HG03460 (cell line): ENCODE data around the gene KCNQ1.

Source experiments
- ATAC-seq: cut with Tn5 transposase; IDR thresholded peaks from one replicate; pipeline ENCODE4 v1.9.1; 2021; ENCODE audit not compliant: unreplicated experiment

The KCNQ1 gene

DNA sequence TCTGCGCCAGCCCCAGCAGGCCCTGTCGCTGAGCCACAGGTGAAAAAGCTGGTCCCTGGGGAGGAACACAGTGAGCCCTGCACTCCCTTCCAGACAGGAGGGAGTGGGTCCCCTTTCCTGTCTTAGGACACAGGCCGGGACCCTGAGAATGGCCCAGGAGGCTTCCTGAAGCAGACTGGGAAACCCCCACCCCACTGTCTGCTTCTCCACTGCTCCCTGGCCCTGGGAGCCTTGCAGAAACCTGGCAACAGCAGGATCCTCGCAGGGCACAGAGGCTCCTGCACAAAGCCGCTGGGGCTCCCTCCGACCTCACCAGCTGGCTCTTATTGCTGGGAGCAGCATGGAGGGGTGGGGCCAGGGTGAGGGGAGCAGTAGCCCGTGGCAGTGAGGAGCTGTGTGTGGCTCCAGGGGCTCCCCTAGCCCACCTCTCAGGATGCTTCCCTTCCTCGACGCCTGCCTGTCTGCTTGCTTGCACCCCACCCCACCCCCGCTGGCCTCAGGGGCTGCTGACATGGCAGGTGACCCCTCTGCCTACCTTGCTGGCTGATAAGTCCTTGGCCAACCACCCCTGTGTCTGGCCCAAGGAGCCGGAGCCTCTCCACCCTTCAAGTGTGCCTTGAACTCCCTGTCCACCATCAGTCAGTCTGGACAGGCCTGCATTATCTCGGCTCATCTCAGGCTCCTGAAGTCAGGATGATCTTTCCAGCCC lies 327.1 kb downstream of the KCNQ1 start:
- no peak for ATAC-seq

DNA sequence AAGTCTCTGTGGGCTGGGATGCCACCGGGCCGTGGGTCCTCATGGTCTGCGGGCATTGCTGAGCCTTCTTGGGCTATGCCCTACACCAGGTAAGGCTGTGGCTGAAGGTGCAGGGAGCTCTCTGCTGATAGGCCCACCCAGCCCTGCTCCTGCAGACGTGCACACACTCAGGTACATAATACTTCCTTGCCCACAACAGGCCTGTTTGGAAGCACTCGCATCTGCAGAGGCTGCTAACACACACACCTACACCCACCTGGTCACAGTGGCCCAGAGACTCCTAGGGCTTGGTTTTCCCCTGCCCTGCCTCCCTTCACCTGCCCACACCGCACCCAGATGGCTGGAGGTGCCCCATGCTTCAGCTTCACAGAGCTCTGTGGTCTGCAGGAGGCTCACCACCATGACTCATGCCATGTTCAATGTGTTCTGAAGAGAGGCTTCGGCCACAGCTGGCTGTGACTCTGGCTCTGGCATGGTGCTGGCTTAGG lies 327.8 kb downstream of the KCNQ1 start:
- ATAC-seq: no peak

DNA sequence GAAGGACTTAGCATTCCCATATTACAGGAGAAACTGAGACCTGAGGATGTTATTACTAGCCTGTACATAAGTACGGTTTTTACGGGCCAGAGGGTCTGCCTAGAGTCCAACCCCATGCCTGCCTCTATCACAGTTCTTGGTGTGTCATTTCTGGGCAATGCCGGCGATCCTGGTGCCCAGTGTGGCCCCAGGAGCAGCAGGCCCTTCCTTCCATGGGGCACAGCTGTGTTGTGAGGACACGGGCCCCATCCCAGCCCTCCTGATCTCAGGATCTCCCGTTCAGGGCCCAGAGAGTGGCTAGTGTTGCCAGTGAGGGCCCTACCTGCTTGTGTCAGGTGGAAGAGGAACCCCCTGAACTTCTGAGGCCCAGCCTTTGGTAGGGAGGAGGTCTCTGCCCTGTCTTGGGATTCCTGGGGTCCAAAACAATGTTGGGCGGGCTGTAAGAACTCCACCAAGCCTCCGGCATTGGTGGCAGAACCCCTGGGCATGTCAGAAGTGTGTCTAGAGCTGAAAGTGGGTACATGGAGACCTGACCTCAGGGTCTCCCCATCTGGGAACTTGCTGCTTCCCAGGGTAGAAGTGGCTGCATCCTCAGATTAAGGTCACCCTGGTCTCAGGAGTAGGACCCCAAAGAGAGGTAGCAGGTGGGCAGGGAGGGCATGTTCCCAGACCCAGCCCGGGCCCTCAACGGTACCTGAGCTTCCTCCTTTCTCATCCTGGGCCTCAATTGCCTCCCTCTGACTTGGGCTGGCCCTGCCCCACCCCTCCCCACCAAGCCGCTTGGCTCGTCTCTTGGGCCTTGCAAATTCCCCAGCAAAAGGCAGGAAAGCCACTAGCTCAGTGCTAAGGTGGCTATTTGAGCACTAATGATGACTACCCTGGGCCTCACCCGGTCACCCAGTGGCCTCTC lies 329.6 kb downstream of the KCNQ1 start:
- no peak for ATAC-seq

DNA sequence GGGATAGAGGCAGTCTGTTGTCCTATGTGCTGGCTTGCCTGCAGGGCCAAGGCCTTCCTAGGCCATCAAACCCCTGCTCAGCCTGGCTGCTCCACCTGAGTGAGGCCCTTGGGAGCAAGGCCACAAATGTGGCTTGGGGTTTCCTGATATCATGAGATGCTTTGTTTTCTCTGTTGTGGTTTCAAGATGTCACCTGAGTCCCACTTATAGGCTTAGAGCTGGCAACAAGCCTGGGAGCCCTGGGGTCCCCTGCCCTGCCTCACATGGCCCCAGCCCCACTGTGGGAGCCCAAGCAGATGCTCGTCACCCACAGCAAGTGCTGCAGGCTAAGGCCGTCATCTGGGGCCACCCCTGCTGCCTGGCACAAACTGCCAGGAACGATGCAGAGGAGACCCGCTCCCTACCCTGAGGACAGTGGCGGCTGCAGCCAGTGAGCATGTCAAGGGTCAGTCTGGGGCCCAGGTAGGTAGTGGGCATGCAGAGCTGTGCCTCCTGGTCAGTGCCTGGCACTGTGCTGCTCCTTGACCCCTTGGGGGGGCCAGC lies 330.3 kb downstream of the KCNQ1 start:
- no peak for ATAC-seq

DNA sequence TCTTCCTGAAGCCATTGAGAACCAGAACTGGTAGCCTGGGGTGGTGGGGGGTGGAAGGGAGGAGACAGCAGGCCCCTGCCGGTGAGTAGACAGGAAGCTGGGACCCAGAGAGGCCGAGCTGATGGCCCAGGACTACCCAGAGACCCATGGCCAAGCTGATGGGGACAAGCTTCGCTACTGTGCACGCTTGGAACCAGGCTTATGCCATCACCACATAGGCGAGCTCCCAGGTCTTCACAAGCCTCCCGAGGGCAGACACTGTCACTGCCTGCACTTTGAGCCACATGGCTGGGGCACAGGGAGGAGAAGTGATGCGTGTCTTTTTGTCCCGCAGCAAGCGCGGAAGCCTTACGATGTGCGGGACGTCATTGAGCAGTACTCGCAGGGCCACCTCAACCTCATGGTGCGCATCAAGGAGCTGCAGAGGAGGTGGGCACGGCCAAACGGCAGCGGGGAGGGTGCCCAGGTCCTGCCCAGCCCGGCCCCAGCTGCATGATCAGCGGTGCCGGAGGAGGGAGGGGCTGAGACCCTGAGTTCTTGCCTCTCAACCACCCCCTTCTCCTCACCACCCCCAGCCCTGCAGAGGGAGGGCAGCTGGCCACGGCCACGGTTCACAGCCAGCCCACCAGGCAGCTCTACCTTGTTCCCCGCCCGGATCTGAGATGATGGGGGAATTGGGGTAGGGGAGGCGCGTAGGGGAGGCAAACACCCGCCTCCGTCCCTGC lies 331.0 kb downstream of the KCNQ1 start:
- no peak for ATAC-seq

DNA sequence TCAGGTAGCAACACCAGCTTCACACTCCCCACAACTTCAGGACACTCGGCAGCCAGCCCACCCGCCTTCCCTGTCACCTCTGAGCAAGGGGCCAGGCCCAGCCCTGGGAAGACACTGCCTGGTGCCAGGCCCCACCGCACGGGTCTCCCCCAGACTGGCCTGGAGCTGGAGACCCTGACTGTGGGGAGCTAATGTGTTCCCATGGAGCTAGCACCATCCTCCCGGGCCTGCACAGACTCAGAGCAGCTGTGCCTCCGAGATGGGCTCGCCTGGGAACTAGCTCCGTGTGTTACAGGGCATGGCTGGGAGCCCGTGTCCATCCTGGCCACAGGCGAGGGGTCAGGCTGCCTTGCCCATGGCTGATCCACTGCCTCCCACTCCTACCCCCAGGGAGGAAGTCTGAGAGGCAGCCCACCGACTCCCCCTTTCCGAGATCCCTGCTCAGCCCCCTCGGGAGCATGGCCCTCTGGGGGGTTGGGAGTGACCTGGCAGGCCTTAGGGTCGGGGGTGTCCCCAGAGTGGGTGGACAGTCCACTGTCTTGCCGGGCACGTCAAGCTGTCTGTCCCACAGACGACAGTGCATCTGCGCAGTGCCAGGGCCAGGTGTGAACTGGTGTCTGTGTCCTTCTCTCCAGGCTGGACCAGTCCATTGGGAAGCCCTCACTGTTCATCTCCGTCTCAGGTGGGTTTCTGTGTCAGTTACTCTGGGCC lies 331.7 kb downstream of the KCNQ1 start:
- ATAC-seq: no peak

DNA sequence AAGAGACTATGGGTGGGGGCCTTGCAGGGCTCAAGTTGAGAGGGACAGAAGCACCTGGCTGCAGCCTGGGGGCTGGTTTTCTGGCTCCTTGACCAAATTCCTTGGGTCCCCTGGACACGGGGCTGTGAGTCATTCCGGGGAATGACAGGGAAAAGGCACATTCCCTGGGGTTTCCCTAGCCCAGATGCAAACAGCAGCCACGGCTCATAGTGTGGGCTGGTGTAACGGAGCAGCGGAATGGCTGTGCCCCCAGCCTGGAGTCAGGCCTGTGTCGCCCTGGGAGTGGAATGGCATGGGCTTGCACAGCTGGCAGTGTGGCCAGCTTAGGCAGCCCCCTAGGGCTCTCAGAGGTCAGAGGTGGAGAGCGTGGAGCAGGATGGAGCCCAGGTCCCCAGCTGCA lies 332.6 kb downstream of the KCNQ1 start:
- ATAC-seq: no peak

DNA sequence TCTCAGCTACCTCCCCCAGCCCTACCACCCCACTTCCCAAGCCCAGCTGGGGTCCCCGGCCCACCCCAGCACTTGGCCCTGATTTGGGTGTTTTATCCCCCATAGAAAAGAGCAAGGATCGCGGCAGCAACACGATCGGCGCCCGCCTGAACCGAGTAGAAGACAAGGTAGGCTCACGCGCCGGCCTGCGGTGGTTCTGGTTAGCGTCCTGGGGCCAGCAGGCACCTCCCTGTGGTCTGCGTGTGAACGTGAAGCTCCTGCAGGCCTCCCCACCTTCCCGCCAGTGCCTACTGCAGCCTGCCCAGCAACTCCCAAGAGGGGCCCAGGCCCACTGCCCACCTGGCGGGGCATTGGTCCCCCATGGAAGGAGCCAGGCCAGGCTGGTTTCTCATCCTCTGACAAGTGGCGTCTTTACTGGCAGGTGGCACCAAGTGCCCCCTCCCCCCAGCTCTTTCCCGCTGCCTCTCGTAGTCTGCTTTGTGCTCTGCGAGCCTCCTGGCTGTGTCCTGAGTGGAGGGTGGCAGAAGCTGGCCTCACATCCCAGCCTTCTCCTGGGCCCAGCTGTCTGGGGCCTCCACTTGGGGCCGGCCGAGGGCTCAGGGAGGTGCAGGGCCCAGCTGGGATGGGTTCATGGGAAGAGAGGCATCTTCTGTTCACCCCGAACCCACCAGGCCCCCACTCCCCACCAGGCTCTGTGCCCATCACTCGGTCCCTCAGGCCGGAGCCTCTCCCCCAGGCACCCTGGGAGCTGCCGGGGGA lies 333.2 kb downstream of the KCNQ1 start:
- no peak for ATAC-seq

DNA sequence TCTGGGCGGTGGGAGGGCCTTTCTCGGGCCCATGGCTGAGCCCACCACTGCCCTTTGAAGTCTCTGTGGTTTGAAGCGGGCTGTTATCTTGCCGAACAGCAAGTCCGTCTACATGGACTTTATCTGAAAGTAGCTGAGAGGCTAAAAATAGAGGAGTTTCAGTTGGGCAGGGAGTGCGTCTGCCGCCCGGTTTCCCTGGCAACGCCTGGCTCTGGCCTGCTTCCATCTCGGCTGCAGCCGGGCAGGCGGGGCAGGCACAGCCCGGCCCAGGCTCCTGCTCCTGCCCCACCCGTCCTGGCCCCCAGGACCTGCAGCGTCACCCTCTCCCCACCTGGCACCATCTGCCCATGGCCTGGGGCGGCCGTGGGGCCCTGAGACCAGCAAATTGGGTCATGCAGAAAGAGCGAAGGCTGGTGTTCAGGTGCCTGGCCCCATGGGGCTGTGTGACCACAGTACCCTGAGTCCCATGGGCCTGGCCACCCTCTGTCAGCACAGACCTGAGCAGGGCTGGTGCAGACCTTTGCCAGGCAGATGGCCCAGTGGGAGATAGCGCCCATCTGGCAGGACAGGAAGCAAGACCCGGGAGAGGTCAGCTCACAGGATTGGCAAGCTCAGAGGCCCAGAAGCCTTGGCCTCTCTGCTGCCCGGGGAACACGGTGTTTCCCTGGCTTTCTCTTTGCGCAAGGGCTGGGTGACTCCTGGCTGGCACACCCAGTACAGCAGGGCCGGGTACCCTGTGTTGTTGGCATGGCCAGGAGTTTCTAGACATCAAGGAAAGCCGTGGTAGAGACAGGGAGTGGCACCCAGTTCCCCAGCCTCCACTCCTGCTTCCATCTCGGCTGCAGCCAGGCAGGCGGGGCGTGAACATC lies 334.1 kb downstream of the KCNQ1 start:
- no peak for ATAC-seq

DNA sequence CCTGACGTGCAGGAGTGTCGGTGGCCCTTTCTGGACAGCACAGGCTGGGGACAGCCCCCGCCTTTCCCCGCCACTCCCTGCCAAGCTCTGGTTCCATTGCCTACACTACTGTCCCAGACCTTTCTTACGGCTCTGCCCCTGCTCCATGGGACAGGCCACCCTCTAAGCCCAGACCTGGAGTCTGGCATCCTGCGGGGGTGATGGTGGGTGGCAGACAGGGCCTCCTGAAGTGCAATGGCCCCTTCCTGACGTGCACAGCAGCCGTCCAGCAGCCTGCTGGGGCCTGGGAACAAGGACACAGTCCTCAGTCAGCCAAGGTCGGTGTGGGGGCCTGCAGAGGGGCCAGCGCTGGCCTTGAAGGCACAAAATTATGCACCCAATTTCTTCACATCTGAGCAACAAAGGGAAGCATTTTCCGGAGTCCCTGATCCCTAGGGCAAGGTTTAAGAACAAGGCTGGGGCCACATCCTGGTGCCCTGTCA lies 334.7 kb downstream of the KCNQ1 start:
- no peak for ATAC-seq

DNA sequence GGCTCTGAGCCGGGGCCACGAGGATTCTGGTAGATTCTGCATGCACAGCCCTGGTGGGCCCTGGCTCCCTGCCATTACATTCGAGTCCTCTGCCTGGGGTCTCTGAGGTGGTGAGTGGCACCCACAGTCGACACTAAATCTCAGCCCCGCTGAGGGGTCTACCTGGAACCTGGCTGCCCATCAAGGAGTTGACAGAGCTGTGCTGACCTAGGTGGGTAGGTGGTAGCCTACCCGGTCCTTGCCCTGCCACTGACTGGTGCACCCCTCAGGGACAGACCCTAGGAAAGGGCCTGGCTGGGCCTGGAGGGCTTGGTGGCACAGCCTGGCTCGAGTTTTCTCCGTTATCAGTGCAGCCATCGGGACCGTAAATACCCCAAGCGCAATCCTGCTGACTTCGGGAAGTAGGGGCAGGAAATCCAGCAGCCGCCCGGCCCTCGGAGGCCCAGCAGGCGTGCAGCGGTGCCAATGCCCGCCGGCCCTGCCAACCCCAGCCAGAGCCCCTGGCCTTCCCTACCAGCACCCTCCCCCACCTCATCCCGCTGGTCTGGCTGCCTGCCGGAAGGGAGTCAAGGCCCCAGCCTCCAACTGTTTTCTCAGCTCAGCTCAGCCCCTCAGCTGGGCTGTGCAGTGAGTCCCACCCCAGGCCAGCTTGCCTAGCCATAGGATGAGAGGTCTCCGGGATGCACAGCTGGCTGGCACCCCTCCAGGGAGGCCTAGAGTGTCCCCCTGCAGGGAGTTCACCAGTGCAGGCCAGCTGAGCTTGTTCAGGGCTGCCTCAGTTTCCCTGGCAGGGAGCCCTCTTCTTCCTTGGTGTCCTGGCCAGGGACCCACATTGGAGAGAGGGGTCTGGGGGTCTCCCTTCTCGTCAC lies 335.4 kb downstream of the KCNQ1 start:
- no peak for ATAC-seq

DNA sequence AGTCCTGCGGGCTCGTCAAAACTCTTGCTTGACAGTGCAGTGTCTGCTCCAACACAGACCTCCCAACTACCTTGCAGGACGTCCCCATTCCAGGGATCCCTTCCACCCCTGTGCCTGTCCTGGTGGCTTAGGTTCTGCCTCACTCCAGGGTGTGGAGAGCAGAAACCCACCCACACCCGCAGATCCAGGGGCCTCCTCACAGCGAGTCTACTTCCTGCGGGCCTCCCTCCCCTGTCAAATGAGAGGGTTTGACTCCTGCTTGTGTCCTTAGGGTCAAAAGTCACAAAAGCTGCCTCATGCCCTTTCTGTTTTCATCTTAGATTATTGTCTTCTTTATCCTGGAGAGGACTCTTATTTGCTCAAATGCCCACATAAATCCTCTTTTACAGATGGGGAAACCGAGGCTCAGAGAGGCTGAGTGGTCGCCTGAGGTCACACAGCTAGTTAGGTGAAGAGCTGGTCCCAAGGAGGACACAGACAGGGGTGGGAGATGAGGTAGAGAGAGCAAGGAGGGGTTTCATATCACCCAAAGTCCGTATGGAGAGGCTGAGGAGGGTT lies 336.1 kb downstream of the KCNQ1 start:
- no peak for ATAC-seq

DNA sequence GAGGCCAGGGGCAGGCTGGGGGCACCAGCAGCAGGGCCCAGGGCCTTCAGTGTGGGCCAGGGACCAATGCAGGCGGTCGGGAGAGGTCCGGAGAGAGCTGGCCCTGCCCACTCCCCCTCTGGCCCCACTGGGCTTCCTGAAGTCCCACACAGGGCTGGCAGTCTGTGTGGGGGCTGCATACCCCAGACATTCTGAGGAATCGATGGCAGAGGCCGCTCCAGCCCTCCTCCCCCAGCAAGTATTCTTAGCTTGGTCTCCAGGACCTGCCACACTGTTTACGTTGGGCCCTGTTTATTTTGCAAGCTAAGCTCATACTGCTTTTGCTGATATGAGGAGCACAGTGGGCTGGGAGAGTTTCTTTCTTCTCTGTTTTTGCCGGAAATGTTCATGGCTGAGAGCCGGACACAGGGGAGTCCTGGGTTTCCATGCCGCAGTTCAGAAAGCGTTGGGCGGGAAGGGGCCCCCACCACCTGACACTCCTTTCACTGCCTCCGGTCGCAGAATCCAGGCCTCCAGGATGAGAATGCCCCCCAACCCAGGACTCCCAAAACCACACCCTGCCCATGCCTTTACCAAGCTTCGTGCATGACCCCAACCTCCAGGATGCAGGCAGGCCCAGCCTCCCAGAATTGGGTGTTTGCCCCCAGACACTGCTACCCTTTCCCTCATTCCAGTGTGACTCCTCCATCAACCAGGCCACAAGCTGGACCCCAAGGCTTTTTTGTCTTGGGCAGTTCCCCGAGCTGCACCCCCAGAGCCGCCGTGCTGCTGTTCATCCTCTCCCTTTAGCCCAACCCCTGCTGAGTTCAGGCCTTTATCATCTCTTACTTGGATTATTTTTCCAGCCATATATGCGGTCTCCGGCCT lies 336.8 kb downstream of the KCNQ1 start:
- no peak for ATAC-seq

DNA sequence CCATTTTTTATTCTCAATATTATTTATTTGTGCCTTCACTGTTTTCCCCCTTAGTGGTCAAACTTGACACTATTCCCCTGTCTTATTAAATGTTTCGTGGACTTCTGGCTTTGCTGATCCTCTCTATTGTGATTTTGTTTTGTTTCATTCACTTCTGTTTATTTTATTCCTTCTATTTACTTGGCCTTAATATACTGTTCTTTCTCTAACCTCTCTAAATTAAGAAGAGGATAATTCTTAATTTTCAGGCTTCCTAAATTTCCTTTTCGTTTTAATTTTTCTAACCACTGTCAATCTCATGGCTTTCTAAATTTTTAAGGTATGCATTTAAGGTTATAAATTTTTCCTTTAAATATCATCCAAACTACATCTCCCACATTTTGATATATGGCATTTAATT lies 338.0 kb downstream of the KCNQ1 start:
- ATAC-seq: no peak

DNA sequence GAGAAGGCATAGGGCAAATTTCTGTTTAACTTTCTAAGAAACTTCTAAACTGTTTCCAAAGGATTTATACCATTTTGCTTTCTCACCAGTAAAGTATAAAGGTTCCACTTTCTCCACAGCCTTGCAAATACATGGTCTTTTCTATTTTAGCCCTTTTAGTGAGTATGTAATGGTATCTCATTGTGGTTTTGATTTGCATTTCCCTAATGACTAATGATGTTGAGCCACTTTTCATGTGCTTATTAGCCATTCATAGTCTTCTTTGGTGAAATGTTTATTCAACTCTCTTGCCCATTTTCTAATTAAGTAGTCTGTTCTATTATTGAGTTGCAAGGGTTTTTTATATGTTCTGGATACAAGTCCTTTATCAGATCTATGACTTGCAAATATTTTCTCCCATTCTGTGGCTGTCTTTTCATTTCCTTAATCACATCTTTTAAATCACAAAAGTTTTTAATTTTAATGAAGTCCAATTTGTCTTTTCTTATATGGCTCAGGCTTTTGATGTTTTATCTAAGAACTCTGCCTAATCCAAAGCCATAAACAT lies 338.8 kb downstream of the KCNQ1 start:
- ATAC-seq: no peak

DNA sequence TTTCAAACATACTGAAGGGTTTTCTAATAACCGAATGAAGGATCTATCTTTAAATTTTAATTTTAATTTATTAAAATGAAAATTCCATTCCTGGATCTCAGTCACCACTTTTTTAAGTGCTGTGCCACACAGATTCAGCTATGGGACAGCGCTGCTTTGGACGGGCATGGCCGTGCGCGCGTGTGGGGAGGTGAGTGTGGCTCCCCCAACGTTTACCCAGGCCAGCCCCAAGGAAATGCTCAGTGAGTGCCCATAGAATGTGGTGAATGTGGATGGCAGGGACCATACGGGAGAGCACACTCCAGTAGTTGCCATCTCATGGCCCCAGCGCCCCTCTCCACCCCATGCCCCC lies 343.0 kb downstream of the KCNQ1 start:
- no peak for ATAC-seq
